DND-41 (cell line): Measurements from ENCODE around the gene CNNM2.

ENCODE experiments used
- ATAC-seq: fragments of 200-7000 bp; cut with Tn5 transposase; 3 replicates; pipeline ENCODE4 v1.9.1; 2021; ENCODE audit warnings: low read depth; ENCODE audit not compliant: insufficient read depth
- DNase-seq: peaks from one replicate; pipeline ENCODE4 v3.0.0-alpha.2; 2020
- H2AFZ ChIP-seq: 2 replicates; pipeline ENCODE4 v1.6.0; 2012; ENCODE audit warnings: low read depth, low read length
- H3K27ac ChIP-seq: 2 replicates; pipeline ENCODE4 v1.5.1; 2012; ENCODE audit warnings: low read length, inconsistent platforms
- H3K27me3 ChIP-seq: fragments of 200-600 bp; sonication (generic); 2 replicates; pipeline ENCODE4 v1.6.0; 2012; ENCODE audit warnings: low read length, mild to moderate bottlenecking, inconsistent platforms; ENCODE audit not compliant: insufficient read depth, poor library complexity
- H3K36me3 ChIP-seq: 2 replicates; pipeline ENCODE4 v1.5.1; 2012; ENCODE audit warnings: low read length, inconsistent platforms; ENCODE audit not compliant: insufficient read depth
- H3K4me1 ChIP-seq: 2 replicates; pipeline ENCODE4 v1.5.1; 2012; ENCODE audit warnings: mild to moderate bottlenecking, low read length; ENCODE audit not compliant: insufficient read depth
- H3K4me2 ChIP-seq: 2 replicates; pipeline ENCODE4 v1.6.0; 2012; ENCODE audit warnings: mild to moderate bottlenecking, moderate library complexity, low read length, inconsistent platforms; ENCODE audit not compliant: insufficient read depth
- H3K4me3 ChIP-seq, 2 experiments: fragments of 200-600 bp in 1 of 2; shearing (Covaris generic) in 1 of 2; 2 replicates each; pipeline ENCODE4 v1.5.1; 2012 to 2016; ENCODE audit warnings: inconsistent platforms in 2 of 2, low read length in 2 of 2, mild to moderate bottlenecking in 2 of 2, low read depth in 1 of 2, moderate library complexity in 1 of 2
- H3K79me2 ChIP-seq: 2 replicates; pipeline ENCODE4 v1.6.0; 2012; ENCODE audit warnings: low read length, inconsistent platforms; ENCODE audit not compliant: insufficient read depth
- H3K9ac ChIP-seq: 2 replicates; pipeline ENCODE4 v1.6.0; 2012; ENCODE audit warnings: low read depth, mild to moderate bottlenecking, inconsistent platforms, low read length, moderate library complexity
- H3K9me3 ChIP-seq: 2 replicates; pipeline ENCODE4 v1.5.1; 2012; ENCODE audit warnings: low read length, moderate library complexity, mild to moderate bottlenecking, inconsistent platforms; ENCODE audit not compliant: insufficient read depth, severe bottlenecking
- H4K20me1 ChIP-seq: 2 replicates; pipeline ENCODE4 v1.6.0; 2012; ENCODE audit warnings: low read length; ENCODE audit not compliant: insufficient read depth
- EZH2 ChIP-seq: IDR thresholded peaks from 3 replicates; pipeline ENCODE4 v1.6.1; 2012; ENCODE audit warnings: borderline replicate concordance, low read depth, mild to moderate bottlenecking, moderate library complexity, low read length, inconsistent platforms; ENCODE audit not compliant: severe bottlenecking
- TF ChIP-seq, protein P1 (sequence below): IDR thresholded peaks from 2 replicates; pipeline ENCODE4 v1.5.1; 2012; ENCODE audit warnings: borderline replicate concordance, low read length, moderate library complexity, mild to moderate bottlenecking; ENCODE audit not compliant: poor library complexity, severe bottlenecking; ENCODE audit errors: extremely low read depth

CNNM2 gene

DNA sequence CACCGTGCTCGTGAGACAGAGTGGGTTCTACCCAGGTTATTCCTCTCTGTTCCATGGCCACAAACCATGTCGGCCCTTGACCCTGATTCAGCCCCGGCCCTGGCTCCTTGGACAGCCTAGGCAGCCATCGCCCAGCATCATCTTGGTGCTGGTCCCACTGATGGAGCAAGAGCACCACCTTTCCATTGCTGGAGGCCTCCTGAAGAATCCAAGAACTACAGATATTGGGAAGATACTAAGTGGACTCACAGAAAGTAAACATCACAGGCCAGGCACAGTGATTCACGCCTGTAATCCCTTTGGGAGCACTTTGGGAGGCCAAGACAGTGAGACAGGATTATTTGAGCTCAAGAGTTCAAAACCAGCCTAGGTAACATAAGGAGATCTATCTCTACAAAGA, 149.9 kb downstream of the CNNM2 start:
- H2AFZ ChIP-seq, result no peak overlapping the region
- H3K9me3 ChIP-seq, result no peaks in the 10 kb centered on the region
- TF ChIP-seq, protein P1, sequence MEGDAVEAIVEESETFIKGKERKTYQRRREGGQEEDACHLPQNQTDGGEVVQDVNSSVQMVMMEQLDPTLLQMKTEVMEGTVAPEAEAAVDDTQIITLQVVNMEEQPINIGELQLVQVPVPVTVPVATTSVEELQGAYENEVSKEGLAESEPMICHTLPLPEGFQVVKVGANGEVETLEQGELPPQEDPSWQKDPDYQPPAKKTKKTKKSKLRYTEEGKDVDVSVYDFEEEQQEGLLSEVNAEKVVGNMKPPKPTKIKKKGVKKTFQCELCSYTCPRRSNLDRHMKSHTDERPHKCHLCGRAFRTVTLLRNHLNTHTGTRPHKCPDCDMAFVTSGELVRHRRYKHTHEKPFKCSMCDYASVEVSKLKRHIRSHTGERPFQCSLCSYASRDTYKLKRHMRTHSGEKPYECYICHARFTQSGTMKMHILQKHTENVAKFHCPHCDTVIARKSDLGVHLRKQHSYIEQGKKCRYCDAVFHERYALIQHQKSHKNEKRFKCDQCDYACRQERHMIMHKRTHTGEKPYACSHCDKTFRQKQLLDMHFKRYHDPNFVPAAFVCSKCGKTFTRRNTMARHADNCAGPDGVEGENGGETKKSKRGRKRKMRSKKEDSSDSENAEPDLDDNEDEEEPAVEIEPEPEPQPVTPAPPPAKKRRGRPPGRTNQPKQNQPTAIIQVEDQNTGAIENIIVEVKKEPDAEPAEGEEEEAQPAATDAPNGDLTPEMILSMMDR, result no peak
- no peak for TF ChIP-seq EZH2
- no peaks in the 10 kb centered on the region; the same call in 1 of the 2 replicates for H4K20me1 ChIP-seq
- H3K4me3 ChIP-seq, result no peak overlapping the region
- H3K4me1 ChIP-seq, result no peaks in the 10 kb centered on the region
- DNase-seq, result no peak
- no peak overlapping the region for H3K9ac ChIP-seq
- H3K36me3 ChIP-seq, result no peaks in the 10 kb centered on the region
- no peaks in the 10 kb centered on the region for H3K79me2 ChIP-seq
- ATAC-seq, result no peak
- no peak overlapping the region for H3K27ac ChIP-seq
- H3K27me3 ChIP-seq, result no peaks in the 10 kb centered on the region
- H3K4me2 ChIP-seq, result no peak overlapping the region

DNA sequence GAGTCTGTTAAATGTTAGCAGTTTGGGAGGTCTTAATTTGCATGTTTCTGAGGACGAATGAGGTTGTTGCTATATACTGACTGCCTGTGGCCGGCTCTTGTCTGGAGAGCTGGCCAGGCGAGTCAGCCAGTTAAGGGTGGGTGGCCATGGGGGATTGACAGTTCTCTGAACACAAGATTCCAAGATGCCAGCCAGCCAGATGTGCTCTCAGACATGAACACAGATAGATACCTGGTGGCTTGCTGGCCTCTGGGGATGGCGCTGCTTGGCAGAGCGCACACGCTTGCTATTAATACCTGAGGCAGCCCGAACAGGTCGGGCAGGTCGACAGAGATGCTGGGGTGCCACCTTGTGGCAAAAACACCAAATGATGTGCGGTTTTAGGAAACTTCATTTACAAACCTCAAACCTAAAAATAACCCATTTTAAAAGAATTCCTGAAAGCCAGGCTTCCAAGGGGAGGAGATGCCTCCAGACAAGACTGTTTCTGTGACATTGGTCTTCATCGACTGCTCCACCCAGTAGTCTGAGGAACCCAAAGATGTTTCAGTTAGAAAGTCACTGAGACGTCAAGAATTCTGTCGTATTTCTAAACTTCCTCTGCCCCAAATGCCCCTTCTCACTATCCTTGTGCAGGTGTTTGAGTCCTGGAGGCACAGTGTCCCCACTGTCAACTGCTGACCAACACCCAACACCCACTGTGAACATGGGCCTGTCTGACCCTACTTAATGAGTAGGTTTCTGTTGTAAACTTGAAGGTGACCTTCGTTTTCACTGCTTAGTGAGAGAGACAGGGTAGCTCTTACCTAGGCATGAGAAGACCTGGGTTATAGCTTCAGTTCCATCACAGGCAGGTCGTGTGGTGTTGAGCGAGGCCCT, 151.6 kb downstream of the CNNM2 start:
- DNase-seq (peak; percentile 60), ATAC-seq (peak; percentile 83)
- Histone ChIP-seq H3K27ac (no peak overlapping the region), H3K27me3 (no peaks in the 10 kb centered on the region), H3K4me1 (no peaks in the 10 kb centered on the region), H3K36me3 (no peaks in the 10 kb centered on the region), H3K9me3 (no peaks in the 10 kb centered on the region), H3K4me2 (no peak overlapping the region), H3K4me3 (no peak overlapping the region), H3K9ac (no peak overlapping the region), H4K20me1 (no peaks in the 10 kb centered on the region; the same call in 1 of the 2 replicates), H2AFZ (no peak overlapping the region), H3K79me2 (no peaks in the 10 kb centered on the region)
- no peak for TF ChIP-seq EZH2
- TF ChIP-seq, protein P1, result peak; percentile 74

DNA sequence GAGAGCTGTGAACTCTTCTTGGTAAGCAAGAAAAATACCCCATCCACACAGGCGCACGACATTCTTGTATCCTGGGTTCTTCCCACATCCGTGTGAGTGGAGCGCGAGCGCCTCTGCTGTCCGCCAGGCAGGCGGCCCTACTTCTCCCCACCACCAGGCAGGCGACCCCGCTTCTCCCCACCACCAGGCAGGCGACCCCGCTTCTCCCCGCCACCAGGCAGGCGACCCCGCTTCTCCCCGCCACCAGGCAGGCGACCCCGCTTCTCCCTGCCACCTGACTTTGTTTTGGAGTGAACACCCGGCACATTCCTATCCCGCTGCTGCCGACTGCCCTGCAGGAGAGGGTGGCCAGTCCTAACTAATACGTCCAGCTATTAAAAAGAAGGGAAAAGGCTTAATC, 154.2 kb downstream of the CNNM2 start:
- H4K20me1 ChIP-seq, result no peaks in the 10 kb centered on the region; the same call in 1 of the 2 replicates
- 0 out of 2 replicates have a peak, but pooled peaks cover 6% of the 10 kb centered on the region for H3K36me3 ChIP-seq
- H3K4me2 ChIP-seq, result no peak overlapping the region
- no peaks in the 10 kb centered on the region for H3K9me3 ChIP-seq
- H3K27me3 ChIP-seq, result no peaks in the 10 kb centered on the region
- no peak for TF ChIP-seq EZH2
- TF ChIP-seq, protein P1, result no peak
- no peak for DNase-seq
- H3K4me3 ChIP-seq, result no peak overlapping the region
- ATAC-seq, result no peak
- H3K9ac ChIP-seq, result no peak overlapping the region
- no peaks in the 10 kb centered on the region for H3K79me2 ChIP-seq
- no peak overlapping the region for H3K27ac ChIP-seq
- no peak overlapping the region for H2AFZ ChIP-seq
- H3K4me1 ChIP-seq, result no peaks in the 10 kb centered on the region
